ENCODE results near the gene GCA. TPM values are rescaled to one million over a fixed set of nuclear protein-coding genes. Genes with fewer than 3 reads are reported as not detected.

The GCA gene
- polyA plus RNA-seq, 1 donor from 2014 or later = 45.3 TPM

DNA sequence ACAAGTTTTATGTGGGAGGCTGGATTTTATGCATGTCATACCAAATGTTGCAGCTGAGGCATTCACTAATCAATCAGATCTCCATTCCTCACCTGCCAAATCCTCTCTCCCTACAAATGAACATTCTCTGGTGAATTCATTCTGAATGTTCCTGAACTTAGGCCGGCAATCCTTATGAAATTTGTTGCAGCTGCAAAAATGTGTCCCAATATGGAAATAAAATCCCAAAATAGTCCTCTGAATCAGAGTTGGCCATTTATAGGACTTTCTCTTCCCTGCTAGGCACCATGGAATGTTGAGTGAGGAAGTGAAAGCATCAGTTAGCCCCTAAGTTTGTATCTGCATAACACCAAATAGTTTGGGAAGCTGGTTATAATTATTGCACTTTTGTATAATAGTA is 25.6 kb downstream of the GCA start:
- Histone ChIP-seq H3K9ac (ENCODE audit: low read length) (no peak overlapping the region), H3K36me3 (ENCODE audit: insufficient read depth, low read length) (no peaks in the 10 kb centered on the region), H3K9me2 (ENCODE audit: insufficient read depth, low read length) (no peaks in the 10 kb centered on the region), H2AFZ (ENCODE audit: low read depth, low read length) (no peak overlapping the region), H3K79me2 (replicated peaks; ENCODE audit: insufficient read depth, low read length) (no peaks in the 10 kb centered on the region), H3K4me2 (ENCODE audit: low read length) (no peak overlapping the region), H3K27ac (ENCODE audit: low read length) (no peak overlapping the region), H3K4me3 (ENCODE audit: low read length) (no peak overlapping the region), H3K9me3 (ENCODE audit: low read length) (no peaks in the 10 kb centered on the region), H3F3A (ENCODE audit: insufficient read depth, low read length, poor library complexity, severe bottlenecking) (no peaks in the 10 kb centered on the region), H3K27me3 (ENCODE audit: insufficient read depth, low read depth, low read length) (no peaks in the 10 kb centered on the region), H4K20me1 (ENCODE audit: insufficient read depth) (no peaks in the 10 kb centered on the region)
- TF ChIP-seq EP300 (conservative IDR thresholded peaks at IDR 0.05; ENCODE audit: poor library complexity, severe bottlenecking) (no peak), RAD21 (conservative IDR thresholded peaks at IDR 0.05) (no peak), POLR2AphosphoS5 (IDR thresholded peaks at IDR 0.05) (no peak), SMC3 (conservative IDR thresholded peaks at IDR 0.05; ENCODE audit: poor library complexity) (no peak), EZH2 (IDR thresholded peaks at IDR 0.05; ENCODE audit: borderline replicate concordance, insufficient read depth, low read length, poor library complexity, severe bottlenecking) (no peak), MXI1 (conservative IDR thresholded peaks at IDR 0.05; ENCODE audit: poor library complexity, severe bottlenecking) (no peak), TAF1 (IDR thresholded peaks at IDR 0.05; ENCODE audit: low read depth) (no peak)
- TF ChIP-seq, protein P1, sequence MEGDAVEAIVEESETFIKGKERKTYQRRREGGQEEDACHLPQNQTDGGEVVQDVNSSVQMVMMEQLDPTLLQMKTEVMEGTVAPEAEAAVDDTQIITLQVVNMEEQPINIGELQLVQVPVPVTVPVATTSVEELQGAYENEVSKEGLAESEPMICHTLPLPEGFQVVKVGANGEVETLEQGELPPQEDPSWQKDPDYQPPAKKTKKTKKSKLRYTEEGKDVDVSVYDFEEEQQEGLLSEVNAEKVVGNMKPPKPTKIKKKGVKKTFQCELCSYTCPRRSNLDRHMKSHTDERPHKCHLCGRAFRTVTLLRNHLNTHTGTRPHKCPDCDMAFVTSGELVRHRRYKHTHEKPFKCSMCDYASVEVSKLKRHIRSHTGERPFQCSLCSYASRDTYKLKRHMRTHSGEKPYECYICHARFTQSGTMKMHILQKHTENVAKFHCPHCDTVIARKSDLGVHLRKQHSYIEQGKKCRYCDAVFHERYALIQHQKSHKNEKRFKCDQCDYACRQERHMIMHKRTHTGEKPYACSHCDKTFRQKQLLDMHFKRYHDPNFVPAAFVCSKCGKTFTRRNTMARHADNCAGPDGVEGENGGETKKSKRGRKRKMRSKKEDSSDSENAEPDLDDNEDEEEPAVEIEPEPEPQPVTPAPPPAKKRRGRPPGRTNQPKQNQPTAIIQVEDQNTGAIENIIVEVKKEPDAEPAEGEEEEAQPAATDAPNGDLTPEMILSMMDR (IDR thresholded peaks at IDR 0.05; ENCODE audit: poor library complexity, severe bottlenecking) = no peak
- TF ChIP-seq, protein P2, sequence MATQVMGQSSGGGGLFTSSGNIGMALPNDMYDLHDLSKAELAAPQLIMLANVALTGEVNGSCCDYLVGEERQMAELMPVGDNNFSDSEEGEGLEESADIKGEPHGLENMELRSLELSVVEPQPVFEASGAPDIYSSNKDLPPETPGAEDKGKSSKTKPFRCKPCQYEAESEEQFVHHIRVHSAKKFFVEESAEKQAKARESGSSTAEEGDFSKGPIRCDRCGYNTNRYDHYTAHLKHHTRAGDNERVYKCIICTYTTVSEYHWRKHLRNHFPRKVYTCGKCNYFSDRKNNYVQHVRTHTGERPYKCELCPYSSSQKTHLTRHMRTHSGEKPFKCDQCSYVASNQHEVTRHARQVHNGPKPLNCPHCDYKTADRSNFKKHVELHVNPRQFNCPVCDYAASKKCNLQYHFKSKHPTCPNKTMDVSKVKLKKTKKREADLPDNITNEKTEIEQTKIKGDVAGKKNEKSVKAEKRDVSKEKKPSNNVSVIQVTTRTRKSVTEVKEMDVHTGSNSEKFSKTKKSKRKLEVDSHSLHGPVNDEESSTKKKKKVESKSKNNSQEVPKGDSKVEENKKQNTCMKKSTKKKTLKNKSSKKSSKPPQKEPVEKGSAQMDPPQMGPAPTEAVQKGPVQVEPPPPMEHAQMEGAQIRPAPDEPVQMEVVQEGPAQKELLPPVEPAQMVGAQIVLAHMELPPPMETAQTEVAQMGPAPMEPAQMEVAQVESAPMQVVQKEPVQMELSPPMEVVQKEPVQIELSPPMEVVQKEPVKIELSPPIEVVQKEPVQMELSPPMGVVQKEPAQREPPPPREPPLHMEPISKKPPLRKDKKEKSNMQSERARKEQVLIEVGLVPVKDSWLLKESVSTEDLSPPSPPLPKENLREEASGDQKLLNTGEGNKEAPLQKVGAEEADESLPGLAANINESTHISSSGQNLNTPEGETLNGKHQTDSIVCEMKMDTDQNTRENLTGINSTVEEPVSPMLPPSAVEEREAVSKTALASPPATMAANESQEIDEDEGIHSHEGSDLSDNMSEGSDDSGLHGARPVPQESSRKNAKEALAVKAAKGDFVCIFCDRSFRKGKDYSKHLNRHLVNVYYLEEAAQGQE (IDR thresholded peaks at IDR 0.05; ENCODE audit: borderline replicate concordance) = no peak

DNA sequence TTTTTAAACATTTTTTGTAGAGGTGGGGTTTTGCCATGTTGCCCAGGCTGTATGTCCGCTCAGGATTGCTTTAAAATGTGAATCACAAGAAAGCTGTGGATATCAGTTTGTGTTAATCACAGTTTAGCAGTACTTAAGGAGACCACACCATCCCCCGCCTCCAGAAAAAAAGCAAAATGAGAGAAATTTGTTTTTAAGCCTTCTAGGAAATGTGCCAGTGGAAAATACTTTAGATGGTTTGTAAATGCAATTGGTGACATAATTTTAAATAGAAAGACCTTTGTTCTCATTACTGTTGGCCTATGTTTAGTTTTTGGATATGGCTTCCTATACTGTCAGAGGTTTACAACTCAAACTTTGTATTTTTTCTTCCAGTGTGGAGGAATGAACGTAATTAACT is 27.0 kb downstream of the GCA start:
- no peak overlapping the region for H3K9ac ChIP-seq (ENCODE audit: low read length)
- no peaks in the 10 kb centered on the region for H3K9me2 ChIP-seq (ENCODE audit: insufficient read depth, low read length)
- no peak overlapping the region for H2AFZ ChIP-seq (ENCODE audit: low read depth, low read length)
- no peaks in the 10 kb centered on the region for H4K20me1 ChIP-seq (ENCODE audit: insufficient read depth)
- no peak overlapping the region for H3K27ac ChIP-seq (ENCODE audit: low read length)
- H3F3A ChIP-seq (ENCODE audit: insufficient read depth, low read length, poor library complexity, severe bottlenecking) = no peaks in the 10 kb centered on the region
- H3K27me3 ChIP-seq (ENCODE audit: insufficient read depth, low read depth, low read length) = no peaks in the 10 kb centered on the region
- no peaks in the 10 kb centered on the region for H3K79me2 ChIP-seq (replicated peaks; ENCODE audit: insufficient read depth, low read length)
- no peak overlapping the region for H3K4me3 ChIP-seq (ENCODE audit: low read length)
- no peak overlapping the region for H3K4me2 ChIP-seq (ENCODE audit: low read length)
- no peaks in the 10 kb centered on the region for H3K36me3 ChIP-seq (ENCODE audit: insufficient read depth, low read length)
- H3K9me3 ChIP-seq (ENCODE audit: low read length) = no peaks in the 10 kb centered on the region
- TF ChIP-seq RAD21 (conservative IDR thresholded peaks at IDR 0.05) (no peak), EP300 (conservative IDR thresholded peaks at IDR 0.05; ENCODE audit: poor library complexity, severe bottlenecking) (no peak), SMC3 (conservative IDR thresholded peaks at IDR 0.05; ENCODE audit: poor library complexity) (no peak), TAF1 (IDR thresholded peaks at IDR 0.05; ENCODE audit: low read depth) (no peak), POLR2AphosphoS5 (IDR thresholded peaks at IDR 0.05) (no peak), EZH2 (IDR thresholded peaks at IDR 0.05; ENCODE audit: borderline replicate concordance, insufficient read depth, low read length, poor library complexity, severe bottlenecking) (no peak), MXI1 (conservative IDR thresholded peaks at IDR 0.05; ENCODE audit: poor library complexity, severe bottlenecking) (no peak)
- TF ChIP-seq, protein P2 (IDR thresholded peaks at IDR 0.05; ENCODE audit: borderline replicate concordance) = no peak
- TF ChIP-seq, protein P1 (IDR thresholded peaks at IDR 0.05; ENCODE audit: poor library complexity, severe bottlenecking) = no peak
